Loucy (cell line): ENCODE data around the gene UNC5B.

Source experiments
- H2AFZ ChIP-seq: fragments of 200-600 bp; sonication (generic); 2 replicates; pipeline ENCODE4 v1.6.0; 2016; ENCODE audit warnings: antibody characterized with exemption, mild to moderate bottlenecking, low read length, moderate library complexity
- H3F3A ChIP-seq: fragments of 200-600 bp; 2 replicates; pipeline ENCODE4 v1.6.0; 2016; ENCODE audit warnings: antibody characterized with exemption, low read depth, mild to moderate bottlenecking
- H3K27me3 ChIP-seq: fragments of 200-600 bp; sonication (generic); 2 replicates; pipeline ENCODE4 v1.6.1; 2014; ENCODE audit warnings: low read length, mild to moderate bottlenecking; ENCODE audit not compliant: insufficient read depth, poor library complexity, severe bottlenecking
- H3K36me3 ChIP-seq: fragments of 200-600 bp; sonication (generic); 2 replicates; pipeline ENCODE4 v1.6.1; 2016; ENCODE audit warnings: low read length; ENCODE audit not compliant: insufficient read depth
- H3K4me1 ChIP-seq: fragments of 200-600 bp; sonication (generic); 2 replicates; pipeline ENCODE4 v1.5.1; 2014; ENCODE audit warnings: low read length, mild to moderate bottlenecking; ENCODE audit not compliant: insufficient read depth, poor library complexity, severe bottlenecking
- H3K4me2 ChIP-seq: fragments of 200-600 bp; sonication (generic); 2 replicates; pipeline ENCODE4 v1.6.0; 2014; ENCODE audit warnings: antibody characterized with exemption, low read length, low read depth, mild to moderate bottlenecking; ENCODE audit not compliant: poor library complexity, severe bottlenecking
- H3K4me3 ChIP-seq: fragments of 200-600 bp; sonication (generic); 2 replicates; pipeline ENCODE4 v1.5.1; 2014; ENCODE audit warnings: low read length, mild to moderate bottlenecking, mixed read lengths; ENCODE audit not compliant: poor library complexity, severe bottlenecking
- H3K79me2 ChIP-seq: fragments of 200-600 bp; sonication (generic); 2 replicates; pipeline ENCODE4 v1.6.1; 2014; ENCODE audit warnings: low read length; ENCODE audit not compliant: insufficient read depth
- H3K9ac ChIP-seq: fragments of 200-600 bp; sonication (generic); 2 replicates; pipeline ENCODE4 v1.6.0; 2014; ENCODE audit warnings: mild to moderate bottlenecking, low read depth, low read length, moderate library complexity; ENCODE audit not compliant: poor library complexity, severe bottlenecking
- H3K9me2 ChIP-seq: fragments of 200-600 bp; sonication (generic); replicated peaks from 2 replicates; pipeline ENCODE4 v1.6.1; 2016; ENCODE audit warnings: low read depth, low read length, mixed read lengths
- H3K9me3 ChIP-seq: fragments of 200-600 bp; sonication (generic); 2 replicates; pipeline ENCODE4 v1.6.1; 2014; ENCODE audit warnings: mild to moderate bottlenecking, antibody characterized with exemption, low read length, low read depth; ENCODE audit not compliant: insufficient read depth
- H4K20me1 ChIP-seq: fragments of 200-600 bp; sonication (generic); 2 replicates; pipeline ENCODE4 v1.6.0; 2014; ENCODE audit warnings: antibody characterized with exemption, low read length, mild to moderate bottlenecking; ENCODE audit not compliant: insufficient read depth, poor library complexity, severe bottlenecking
- CTCF ChIP-seq: fragments of 200-600 bp; sonication (generic); conservative IDR thresholded peaks from 2 replicates; pipeline ENCODE4 v1.5.1; 2014; ENCODE audit warnings: mild to moderate bottlenecking, antibody characterized with exemption, low read length
- EZH2phosphoT487 ChIP-seq: fragments of 200-600 bp; IDR thresholded peaks from 2 replicates; pipeline ENCODE4 v1.6.1; 2018; ENCODE audit warnings: antibody characterized with exemption, mild to moderate bottlenecking, moderate library complexity, borderline replicate concordance

The UNC5B gene

DNA sequence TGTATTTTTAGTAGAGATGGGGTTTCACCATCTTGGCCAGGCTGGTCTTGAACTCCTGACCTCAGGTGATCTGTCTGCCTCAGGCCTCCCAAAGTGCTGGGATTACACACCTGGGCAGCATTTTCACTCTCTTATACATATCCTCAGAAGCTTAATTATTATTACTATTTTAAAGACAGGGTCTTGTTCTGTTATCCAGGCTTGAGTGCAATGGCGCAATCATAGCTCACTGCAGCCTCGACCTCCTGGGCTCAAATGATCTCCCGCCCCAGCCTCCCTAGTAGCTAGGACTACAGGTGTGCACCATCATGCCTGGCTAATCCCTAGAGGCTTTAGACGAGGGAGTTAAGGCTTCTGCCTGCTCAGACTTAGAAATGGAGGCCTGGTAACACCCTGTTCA is 26.3 kb downstream of the UNC5B start:
- Histone ChIP-seq H3K4me2 (no peak overlapping the region), H3K9ac (no peak overlapping the region), H3K4me1 (peaks cover 23% of the 10 kb centered on the region), H3F3A (no peaks in the 10 kb centered on the region), H2AFZ (no peak overlapping the region), H3K79me2 (no peaks in the 10 kb centered on the region), H4K20me1 (no peaks in the 10 kb centered on the region), H3K36me3 (no peaks in the 10 kb centered on the region), H3K4me3 (no peak overlapping the region), H3K9me3 (no peaks in the 10 kb centered on the region), H3K9me2 (no peaks in the 10 kb centered on the region), H3K27me3 (no peaks in the 10 kb centered on the region)
- no peak for TF ChIP-seq CTCF
- no peak for TF ChIP-seq EZH2phosphoT487

- Histone ChIP-seq H4K20me1 (no peaks in the 10 kb centered on the region), H3K9me2 (no peaks in the 10 kb centered on the region), H3K4me3 (no peak overlapping the region), H3K27me3 (no peaks in the 10 kb centered on the region), H3K4me1 (peaks cover 23% of the 10 kb centered on the region), H3K79me2 (no peaks in the 10 kb centered on the region), H3K4me2 (no peak overlapping the region), H3K9ac (no peak overlapping the region), H3K9me3 (no peaks in the 10 kb centered on the region), H2AFZ (no peak overlapping the region), H3K36me3 (no peaks in the 10 kb centered on the region), H3F3A (no peaks in the 10 kb centered on the region)
- TF ChIP-seq CTCF (no peak), EZH2phosphoT487 (no peak)
These were observed 27.0 kb downstream of the UNC5B start for GRCh38 chr10:71239131-71239915.

GRCh38 chr10:71239946-71240795 is 27.8 kb downstream of the UNC5B start:
- Histone ChIP-seq H3K9me3 (no peaks in the 10 kb centered on the region), H3K27me3 (no peaks in the 10 kb centered on the region), H3K9ac (no peak overlapping the region), H4K20me1 (no peaks in the 10 kb centered on the region), H3K4me1 (peaks cover 23% of the 10 kb centered on the region), H3K4me3 (no peak overlapping the region), H3K79me2 (no peaks in the 10 kb centered on the region), H3F3A (no peaks in the 10 kb centered on the region), H3K9me2 (no peaks in the 10 kb centered on the region), H3K4me2 (peak overlapping the region; percentile 46), H3K36me3 (no peaks in the 10 kb centered on the region), H2AFZ (peak overlapping the region; percentile 15; the same call in 1 of the 2 replicates)
- TF ChIP-seq EZH2phosphoT487 = no peak
- no peak for TF ChIP-seq CTCF
